Brain microvascular endothelial cell (primary cell): ENCODE data around the gene RNFT2.

Source experiments
- DNase-seq: peaks from one replicate; pipeline ENCODE4 v3.0.0-alpha.2; 2020
- H3K27ac ChIP-seq: fragments of 250-450 bp; sonication (Bioruptor Pico); 2 replicates; pipeline ENCODE4 v1.5.1; 2020; ENCODE audit warnings: mild to moderate bottlenecking, moderate library complexity
- H3K27me3 ChIP-seq: fragments of 250-450 bp; sonication (Bioruptor Pico); replicated peaks from 2 replicates; pipeline ENCODE4 v1.5.1; 2020; ENCODE audit warnings: mild to moderate bottlenecking
- H3K36me3 ChIP-seq: fragments of 250-450 bp; sonication (Bioruptor Pico); replicated peaks from 2 replicates; pipeline ENCODE4 v1.5.1; 2020; ENCODE audit warnings: mild to moderate bottlenecking
- H3K4me3 ChIP-seq: 2 replicates; pipeline ENCODE4 v1.5.1; 2011; ENCODE audit warnings: low read depth, mild to moderate bottlenecking, control low read depth, low read length, moderate library complexity
- CTCF ChIP-seq: IDR thresholded peaks from 2 replicates; pipeline ENCODE4 v1.5.1; 2011; ENCODE audit warnings: low read depth, mild to moderate bottlenecking, moderate library complexity, low read length, control low read depth, inconsistent platforms; ENCODE audit errors: missing control alignments
- in situ Hi-C: cut with HindIII; loops from 2 replicates; pipeline ENCODE4 v1.10.0; 2017; ENCODE audit warnings: low sequenced_read_pairs, low pct_ligation_motif_present

The RNFT2 gene

DNA sequence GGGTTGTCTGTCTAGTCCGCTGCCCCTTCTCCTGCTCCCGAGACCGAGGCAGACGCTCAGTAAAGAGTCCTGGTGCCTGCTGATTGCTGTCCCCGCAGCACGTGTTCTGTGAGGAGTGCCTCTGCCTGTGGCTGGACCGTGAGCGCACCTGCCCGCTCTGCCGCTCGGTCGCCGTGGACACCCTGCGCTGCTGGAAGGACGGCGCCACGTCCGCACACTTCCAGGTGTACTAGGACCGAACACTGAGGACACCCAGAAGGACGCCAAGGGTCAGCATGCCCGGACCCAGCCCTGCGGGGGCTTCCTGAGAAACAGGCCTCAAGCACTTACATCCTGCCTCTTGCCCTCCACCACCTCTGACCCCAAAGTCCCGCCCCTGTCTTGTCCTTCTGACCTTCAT, 111.1 kb downstream of the RNFT2 start:
- no peak for TF ChIP-seq CTCF
- H3K36me3 ChIP-seq, result no peaks in the 10 kb centered on the region
- H3K4me3 ChIP-seq, result no peak overlapping the region
- H3K27me3 ChIP-seq, result no peaks in the 10 kb centered on the region
- no peak overlapping the region for H3K27ac ChIP-seq
- in situ Hi-C loops, result no loop called here
- no peak for DNase-seq

GRCh38 chr12:116852303-116852702, 114.2 kb downstream of the RNFT2 start:
- TF ChIP-seq CTCF, result no peak
- in situ Hi-C loops, result no loop called here
- H3K36me3 ChIP-seq, result no peaks in the 10 kb centered on the region
- H3K27ac ChIP-seq, result no peak overlapping the region
- H3K4me3 ChIP-seq, result no peak overlapping the region
- no peak for DNase-seq
- H3K27me3 ChIP-seq, result no peaks in the 10 kb centered on the region

GRCh38 chr12:116853507-116853906, 115.4 kb downstream of the RNFT2 start:
- Histone ChIP-seq H3K36me3 (no peaks in the 10 kb centered on the region), H3K27me3 (no peaks in the 10 kb centered on the region), H3K27ac (no peak overlapping the region), H3K4me3 (no peak overlapping the region)
- no peak for DNase-seq
- TF ChIP-seq CTCF, result no peak
- in situ Hi-C loops, result no loop called here

DNA sequence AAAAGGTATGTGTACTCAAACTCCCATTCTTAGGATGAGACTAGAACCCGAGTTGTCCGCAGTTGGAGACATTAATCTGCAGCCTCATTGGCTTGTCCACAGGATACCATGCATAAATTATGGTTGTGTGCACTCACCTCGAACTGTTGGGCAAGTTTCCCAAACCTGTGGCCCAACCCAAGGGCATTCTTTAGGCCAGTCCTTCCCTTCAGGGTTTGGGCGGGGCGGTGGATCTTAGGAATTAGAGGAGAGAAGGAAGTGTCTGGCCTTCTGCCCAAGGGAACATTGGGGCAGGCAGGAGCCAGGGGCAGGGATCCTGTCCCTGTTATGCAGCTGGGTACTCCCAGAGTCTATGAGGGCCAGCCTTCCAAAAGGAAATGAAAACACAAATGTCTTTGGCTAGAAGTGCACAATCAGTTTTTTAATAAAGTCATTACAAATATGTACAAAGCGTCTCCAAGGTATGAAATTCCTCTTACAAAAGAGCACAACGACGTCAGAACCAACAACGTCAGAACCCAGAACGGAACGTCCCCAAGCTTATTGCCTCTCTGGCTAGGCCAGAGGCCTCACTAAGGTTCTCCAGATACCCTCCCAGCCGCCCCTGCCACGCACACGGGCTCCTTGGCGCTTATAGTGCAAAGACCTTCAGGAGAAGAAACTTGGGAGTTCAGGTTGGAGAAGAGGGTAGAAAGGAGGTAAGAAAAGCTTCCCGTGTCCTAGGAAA, 117.8 kb downstream of the RNFT2 start:
- in situ Hi-C loops, result no loop called here
- no peak for DNase-seq
- Histone ChIP-seq H3K27me3 (no peaks in the 10 kb centered on the region), H3K27ac (no peak overlapping the region), H3K36me3 (no peaks in the 10 kb centered on the region), H3K4me3 (no peak overlapping the region)
- no peak for TF ChIP-seq CTCF

DNA sequence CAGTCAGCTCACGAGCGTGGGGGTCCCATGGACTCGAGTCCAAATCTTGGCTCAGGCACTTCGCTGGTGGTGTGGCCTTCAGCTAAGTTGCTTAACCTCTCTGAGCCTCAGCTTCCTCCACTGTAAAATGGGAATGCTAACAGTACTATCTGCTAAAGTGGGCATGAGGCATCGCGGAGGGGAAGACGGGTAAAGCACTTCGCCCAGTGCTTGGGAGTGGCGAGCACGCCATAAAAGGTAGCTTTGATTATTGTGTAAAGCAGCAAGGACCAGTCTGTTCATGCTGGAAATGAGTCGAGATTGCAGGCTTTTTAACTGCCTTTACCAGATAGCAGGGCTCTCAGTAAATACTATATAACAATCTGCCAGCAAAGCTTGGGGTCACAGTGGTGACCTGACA, 118.6 kb downstream of the RNFT2 start:
- DNase-seq, result no peak

More for the DNA sequence above, 118.6 kb downstream of the RNFT2 start:
- Histone ChIP-seq H3K27me3 (no peaks in the 10 kb centered on the region), H3K36me3 (no peaks in the 10 kb centered on the region), H3K27ac (no peak overlapping the region), H3K4me3 (no peak overlapping the region)
- no peak for TF ChIP-seq CTCF
- in situ Hi-C loops, result no loop called here
